Urinary bladder (tissue), 4 donors: ENCODE data around the gene SORD. TPM values are rescaled to one million over a fixed set of nuclear protein-coding genes. Genes with fewer than 3 reads are reported as not detected.
"Not testable (repeated sequence)": the region's sequence is repeated elsewhere in the genome, so short reads cannot be mapped to it uniquely, and the experiment has no call there.

ENCODE experiments used
- DNase-seq: peaks from one replicate; pipeline ENCODE4 v3.0.0-alpha.2; 2015; ENCODE audit errors: extremely low spot score
- H3K27ac ChIP-seq: one replicate; pipeline ENCODE4 v1.5.1; 2013; ENCODE audit warnings: low read depth, mild to moderate bottlenecking, moderate library complexity
- H3K36me3 ChIP-seq: one replicate; pipeline ENCODE4 v1.6.1; 2013; ENCODE audit warnings: mild to moderate bottlenecking, moderate library complexity; ENCODE audit not compliant: insufficient read depth
- H3K4me1 ChIP-seq: one replicate; pipeline ENCODE4 v1.6.1; 2013; ENCODE audit warnings: mild to moderate bottlenecking, moderate library complexity; ENCODE audit not compliant: insufficient read depth
- H3K4me3 ChIP-seq: one replicate; pipeline ENCODE4 v1.5.1; 2013; ENCODE audit warnings: low read depth, low read length
- WGBS: extraction: QIAGEN DNeasy Blood & Tissue Kit; methylation state at CpG from one replicate; pipeline ENCODE4 v1.1.7; 2013; 5-methylcytosine and 5-hydroxymethylcytosine counted together
- polyA plus RNA-seq: library from polyadenylated mRNA; stranded (reverse); fragments of 200-250 nt; gene quantifications from one replicate; pipeline ENCODE4 v1.2.3, GENCODE V29; 2013
- total RNA-seq: library from RNA; depleted of rRNA; stranded (reverse); fragments of >200 nt; gene quantifications from one replicate; pipeline ENCODE4 v1.2.3, GENCODE V29; 2014
- donor health status: healthy with polysubstance abuse.
- donor health status: healthy.

SORD gene
- total and polyA plus RNA-seq, 2 donors: 6.8 to 11.6 TPM

DNA sequence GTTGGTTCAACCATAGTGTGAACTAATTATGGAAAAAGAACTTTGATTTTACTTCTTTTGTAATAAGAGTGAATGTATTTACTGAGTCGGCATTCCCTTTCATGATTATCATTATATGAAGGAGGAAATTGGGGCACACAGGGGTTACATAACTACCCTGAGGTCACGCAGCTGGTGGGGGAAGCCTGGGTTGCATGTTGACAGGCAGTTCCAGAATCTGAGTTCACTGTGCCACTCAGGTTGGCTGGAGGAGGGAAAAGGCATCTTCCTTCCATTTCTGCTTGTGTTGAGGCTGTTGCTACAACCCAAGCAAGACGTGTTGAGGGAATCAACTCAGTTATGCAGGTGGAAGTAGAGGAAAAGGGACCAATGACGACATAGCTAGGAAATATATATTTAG lies 11.1 kb downstream of the SORD start:
- whole genome bisulfite sequencing: 92% methylated on average over 4 of the region's 4 CpGs
- H3K27ac ChIP-seq, DNase-seq: not testable (repeated sequence)

GRCh38 chr15:45034600-45035375 lies 11.8 kb downstream of the SORD start:
- WGBS: 96% methylated on average over 56 of the region's 56 CpGs
- not testable (repeated sequence) for DNase-seq, H3K4me1 ChIP-seq, H3K36me3 ChIP-seq, H3K4me3 ChIP-seq, H3K27ac ChIP-seq

More for the DNA sequence above, 11.1 kb downstream of the SORD start:
- not testable (repeated sequence) for H3K4me1 ChIP-seq, H3K4me3 ChIP-seq, H3K36me3 ChIP-seq

DNA sequence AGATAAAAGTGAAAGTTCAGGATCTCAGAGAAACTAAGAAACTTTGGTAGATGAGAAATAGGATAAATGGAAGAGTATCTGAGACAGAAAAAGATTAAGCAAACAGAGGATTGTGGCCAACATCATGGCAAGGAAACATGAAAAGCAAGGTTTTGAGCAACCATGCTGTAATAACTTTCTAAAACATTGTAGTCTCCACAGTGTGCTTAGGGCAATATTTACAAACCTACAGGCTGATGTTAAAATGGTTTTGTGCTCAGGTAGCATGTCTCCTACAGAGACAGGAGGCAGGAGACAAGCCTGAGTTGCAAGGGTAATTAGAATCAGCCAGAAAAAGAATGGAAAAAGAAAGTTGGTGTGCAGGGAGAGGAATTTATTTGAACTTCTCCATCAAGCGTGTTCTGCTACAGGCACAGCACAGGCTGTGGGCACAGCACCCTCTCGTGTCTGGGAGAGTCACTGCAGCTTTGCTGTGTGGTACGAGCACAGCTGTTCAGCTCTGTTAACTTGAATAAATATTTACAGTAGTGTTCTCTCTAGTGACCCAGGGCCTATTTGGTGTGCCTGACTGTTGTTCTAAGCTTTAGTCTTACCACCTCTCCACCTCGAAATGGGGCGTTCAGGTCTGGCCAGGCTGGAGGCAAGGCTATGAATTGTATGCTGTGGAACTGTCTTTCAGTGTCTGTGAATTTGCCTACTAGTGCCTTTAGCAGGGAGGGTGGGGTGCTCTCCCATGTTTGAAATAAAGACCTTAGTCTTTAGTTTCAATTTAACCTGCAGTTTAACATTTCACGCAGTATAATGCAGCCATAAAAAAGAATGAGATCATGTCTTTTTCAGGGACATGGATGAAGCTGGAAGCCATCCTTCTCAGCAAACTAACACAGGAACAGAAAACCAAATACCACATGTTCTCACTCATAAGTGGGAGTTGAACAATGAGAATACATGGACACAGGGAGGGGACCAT lies 14.1 kb downstream of the SORD start:
- not testable (repeated sequence) for H3K27ac ChIP-seq, H3K36me3 ChIP-seq, H3K4me3 ChIP-seq, H3K4me1 ChIP-seq
- 19% methylated on average over 6 of the region's 6 CpGs for WGBS
- DNase-seq: peak; percentile 6

DNA sequence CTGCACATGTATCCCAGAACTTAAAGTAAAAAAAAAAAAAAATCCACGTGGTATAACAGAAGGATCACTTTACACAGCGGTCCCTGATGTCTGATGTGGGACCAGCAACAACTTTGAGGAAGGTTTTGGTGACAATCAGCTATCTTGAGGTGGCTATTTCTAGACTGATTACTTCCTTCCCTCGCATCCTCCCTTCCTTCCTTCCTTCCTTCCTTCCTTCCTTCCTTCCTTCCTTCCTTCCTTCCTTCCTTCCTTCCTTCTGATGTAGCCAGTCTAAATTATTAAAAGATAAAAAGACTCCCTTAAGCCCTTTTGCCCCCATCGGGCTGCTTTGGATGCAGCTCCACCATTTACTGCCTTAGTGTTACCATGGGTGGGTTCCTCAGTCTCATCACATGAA lies 14.9 kb downstream of the SORD start:
- Histone ChIP-seq H3K4me1 (no peaks in the 10 kb centered on the region), H3K27ac (no peak overlapping the region), H3K4me3 (no peak overlapping the region), H3K36me3 (no peaks in the 10 kb centered on the region)
- no peak for DNase-seq
- 86% methylated on average over 4 of the region's 4 CpGs for WGBS

- not testable (repeated sequence) for H3K27ac ChIP-seq, H3K4me3 ChIP-seq, DNase-seq, H3K36me3 ChIP-seq, H3K4me1 ChIP-seq
- 80% methylated on average over 1 of the region's 1 CpG for WGBS
These were observed 17.4 kb downstream of the SORD start for GRCh38 chr15:45040396-45040795.

DNA sequence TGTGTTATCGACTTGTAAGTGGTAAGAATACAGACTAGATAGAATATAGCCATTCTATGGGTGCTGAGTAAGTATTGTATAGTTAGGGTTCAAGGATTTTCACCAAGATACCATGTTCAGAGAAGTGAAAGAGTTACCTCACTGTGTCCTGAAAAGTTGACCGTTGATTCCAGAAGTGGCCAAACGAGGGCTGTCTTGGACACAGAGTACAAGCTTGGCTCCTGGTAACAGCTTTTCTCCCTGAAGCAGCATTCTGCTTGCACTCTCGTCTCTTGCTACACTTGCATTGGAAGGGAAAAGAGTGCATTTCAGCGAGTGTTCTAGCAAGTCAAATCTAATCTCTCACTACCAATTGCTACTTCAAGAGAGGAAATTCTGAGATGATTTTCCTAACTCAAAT lies 18.5 kb downstream of the SORD start:
- not testable (repeated sequence) for H3K36me3 ChIP-seq, H3K4me3 ChIP-seq, H3K27ac ChIP-seq, H3K4me1 ChIP-seq, DNase-seq
- 70% methylated on average over 5 of the region's 5 CpGs for WGBS

GRCh38 chr15:45042859-45043258 lies 19.9 kb downstream of the SORD start:
- not testable (repeated sequence) for DNase-seq, H3K4me1 ChIP-seq, H3K4me3 ChIP-seq, H3K36me3 ChIP-seq, H3K27ac ChIP-seq
- 100% methylated on average over 2 of the region's 2 CpGs for WGBS

- H3K36me3 ChIP-seq, H3K4me3 ChIP-seq, H3K27ac ChIP-seq, H3K4me1 ChIP-seq, DNase-seq: not testable (repeated sequence)
- 86% methylated on average over 1 of the region's 1 CpG for WGBS
These were observed 21.3 kb downstream of the SORD start for GRCh38 chr15:45044270-45044669.

GRCh38 chr15:45048449-45048793 lies 25.4 kb downstream of the SORD start:
- not testable (repeated sequence) for H3K4me1 ChIP-seq, H3K4me3 ChIP-seq, H3K36me3 ChIP-seq, H3K27ac ChIP-seq, DNase-seq
- 70% methylated on average over 4 of the region's 4 CpGs for WGBS

DNA sequence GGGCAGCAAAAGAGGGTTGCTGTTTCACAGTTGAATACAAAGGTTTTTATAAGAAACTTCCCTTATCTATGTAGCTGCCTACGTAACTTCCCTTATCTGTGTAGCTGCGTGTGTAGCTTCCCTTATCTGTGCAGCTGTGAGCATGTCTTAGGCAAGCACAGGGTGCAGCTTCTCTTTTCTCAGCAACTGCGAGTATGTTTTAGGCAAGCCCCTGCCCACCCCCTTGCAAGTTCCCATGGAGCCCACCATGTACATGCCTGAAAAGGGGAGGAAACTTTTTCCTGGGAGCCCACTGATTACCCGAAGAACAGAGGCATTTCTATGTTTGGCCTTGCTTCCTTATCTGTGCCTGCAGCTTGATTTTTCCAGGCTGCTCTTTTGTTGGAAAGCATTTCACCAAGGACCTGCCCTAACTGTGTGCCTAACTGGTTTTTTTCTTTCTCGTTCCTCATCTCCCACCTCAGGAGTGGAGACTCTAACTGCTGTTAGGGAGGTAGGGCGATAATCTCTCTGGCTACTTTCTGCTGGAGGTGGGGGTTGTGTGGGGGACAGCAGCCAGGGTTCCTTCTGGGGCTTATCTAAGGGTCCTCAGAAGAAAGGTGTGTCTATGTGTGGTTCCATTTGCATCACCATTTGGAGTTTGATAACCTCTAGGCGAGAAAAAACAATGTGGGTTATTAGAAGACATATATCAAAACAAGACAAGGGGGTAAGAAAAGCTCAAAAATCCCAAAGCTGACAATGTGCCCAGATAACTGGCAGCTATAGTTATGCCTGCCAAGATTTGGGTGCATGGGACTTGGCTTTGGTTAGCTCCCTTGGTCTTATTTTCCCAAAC lies 26.0 kb downstream of the SORD start:
- DNase-seq: no peak
- H3K36me3 ChIP-seq: no peaks in the 10 kb centered on the region
- 57% methylated on average over 7 of the region's 7 CpGs for WGBS
- H3K4me1 ChIP-seq: no peaks in the 10 kb centered on the region
- H3K4me3 ChIP-seq: no peak overlapping the region
- H3K27ac ChIP-seq: no peak overlapping the region

GRCh38 chr15:45050587-45050986 lies 27.6 kb downstream of the SORD start:
- no peak overlapping the region for H3K27ac ChIP-seq
- 97% methylated on average over 1 of the region's 1 CpG for WGBS
- no peak overlapping the region for H3K4me3 ChIP-seq
- no peaks in the 10 kb centered on the region for H3K36me3 ChIP-seq
- H3K4me1 ChIP-seq: no peaks in the 10 kb centered on the region
- no peak for DNase-seq

DNA sequence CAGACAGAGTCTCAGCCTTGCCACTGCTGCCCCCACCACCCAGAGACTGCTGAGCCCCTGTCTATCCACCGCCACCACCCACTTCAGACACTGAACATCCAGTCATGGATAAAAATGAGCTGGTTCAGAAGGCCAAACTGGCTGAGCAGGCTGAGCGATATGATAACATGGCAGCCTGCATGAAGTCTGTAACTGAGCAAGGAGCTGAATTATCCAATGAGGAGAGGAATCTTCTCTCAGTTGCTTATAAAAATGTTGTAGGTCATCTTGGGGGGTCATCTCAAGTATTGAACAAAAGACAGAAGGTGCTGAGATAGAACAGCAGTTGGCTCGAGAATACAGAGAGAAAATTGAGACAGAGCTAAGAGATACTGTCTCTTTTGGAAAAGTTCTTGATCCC lies 29.7 kb downstream of the SORD start:
- not testable (repeated sequence) for H3K4me1 ChIP-seq, H3K4me3 ChIP-seq, DNase-seq, H3K27ac ChIP-seq, H3K36me3 ChIP-seq
- 92% methylated on average over 3 of the region's 3 CpGs for WGBS
